Motor neuron (in vitro differentiated cells): ENCODE data around the gene TRNT1. TPM values are rescaled to one million over a fixed set of nuclear protein-coding genes. Genes with fewer than 3 reads are reported as not detected.
A peak's percentile ranks its signal among the peaks of the same experiment; 100 is the strongest.

Source experiments
- ATAC-seq, 8 experiments: fragments of 200-7000 bp; cut with Tn5 transposase; replicated peaks in 6 of 8; 2 replicates each; pipeline ENCODE4 v1.8.0; 2021; ENCODE audit warnings: mild to moderate bottlenecking in 8 of 8, moderate library complexity in 8 of 8
- H3K27ac ChIP-seq, 2 donors: fragments of 250-450 bp; sonication (Bioruptor Pico); 2 replicates each; pipeline ENCODE4 v1.9.0; 2021; ENCODE audit warnings: antibody characterized with exemption in 2 of 2, mild to moderate bottlenecking in 2 of 2, moderate library complexity in 1 of 2
- H3K4me1 ChIP-seq, 2 donors: fragments of 250-450 bp; sonication (Bioruptor Pico); replicated peaks in 1 of 2; 2 replicates each; pipeline ENCODE4 v1.6.1; 2021; ENCODE audit warnings: antibody characterized with exemption in 2 of 2, mild to moderate bottlenecking in 2 of 2, moderate library complexity in 1 of 2
- H3K4me3 ChIP-seq, 5 donors: fragments of 250-450 bp; sonication (Bioruptor Pico); 2 replicates each; pipeline ENCODE4 v1.9.0; 2021; ENCODE audit warnings: antibody characterized with exemption in 5 of 5, mild to moderate bottlenecking in 5 of 5, moderate library complexity in 4 of 5
- WGBS, 10 experiments: fragments of 450-650 bp; shearing (Covaris generic); methylation state at CpG; one replicate each; pipeline ENCODE4 v1.0.0; 2022; 5-methylcytosine and 5-hydroxymethylcytosine counted together
- in situ Hi-C, 9 experiments: fragments of 400-800 bp; cut with MboI; loops; one replicate each; pipeline ENCODE4 v1.15.0; 2021; ENCODE audit warnings: low sequenced_read_pairs in 9 of 9, low pct_unique_long_range_greater_than_20kb in 2 of 9; ENCODE audit not compliant: unreplicated experiment in 9 of 9
- total RNA-seq, 8 experiments: library from RNA; unstranded; fragments of 300-600 nt; gene quantifications; 2 replicates each; pipeline versions ENCODE4 v1.2.3 to v1.2.4, GENCODE V29; 2022

Gene TRNT1
- total RNA-seq, 8 experiments from 2014 or later, result 14.6 to 59.9 (median 22.6) TPM

DNA sequence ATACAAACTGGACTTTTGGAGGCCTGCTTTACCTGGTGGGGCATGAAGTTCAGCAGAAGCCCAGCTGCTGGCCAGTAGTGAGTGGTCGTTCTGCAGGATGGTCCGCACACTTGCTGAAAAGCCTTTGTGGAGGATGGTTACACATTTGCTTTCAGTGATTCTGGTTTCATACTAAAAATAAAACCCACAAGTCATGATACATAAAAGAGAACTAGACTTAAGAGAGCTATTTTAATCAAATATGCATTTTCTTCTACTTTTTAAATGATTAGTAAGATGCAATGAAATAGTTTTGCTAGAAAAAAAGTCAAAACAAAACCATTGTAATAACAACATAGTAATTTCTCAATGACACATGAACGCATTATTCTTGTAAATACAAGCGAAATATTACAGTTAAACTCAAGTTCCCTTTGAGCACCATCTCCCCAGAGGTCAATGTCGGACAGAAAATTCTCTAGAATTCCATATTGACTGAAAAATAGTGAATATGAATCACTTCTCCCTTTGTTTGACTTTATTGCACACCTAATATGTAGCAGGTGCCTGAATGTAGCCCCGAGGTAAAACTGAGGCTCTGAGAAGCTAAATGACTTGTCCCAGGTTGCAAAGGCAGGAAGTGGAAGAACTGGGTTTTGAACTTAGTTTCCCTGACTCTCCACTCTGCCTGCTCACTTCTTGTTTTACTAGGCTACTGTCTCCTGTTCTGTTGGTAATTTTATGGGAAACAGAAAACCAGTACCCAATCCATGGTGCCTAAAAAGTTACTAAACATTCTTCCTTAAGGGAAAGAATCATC lies 24.9 kb upstream of the TRNT1 start:
- H3K4me1 ChIP-seq, result no peaks in the 10 kb centered on the region
- no peak overlapping the region for H3K27ac ChIP-seq
- no peak for ATAC-seq
- 8 to 100% (median 73%) methylated on average over 2 to 6 of the region's 6 CpGs for WGBS, 10 experiments
- in situ Hi-C loops, result no loop called here
- H3K4me3 ChIP-seq, result no peak overlapping the region

DNA sequence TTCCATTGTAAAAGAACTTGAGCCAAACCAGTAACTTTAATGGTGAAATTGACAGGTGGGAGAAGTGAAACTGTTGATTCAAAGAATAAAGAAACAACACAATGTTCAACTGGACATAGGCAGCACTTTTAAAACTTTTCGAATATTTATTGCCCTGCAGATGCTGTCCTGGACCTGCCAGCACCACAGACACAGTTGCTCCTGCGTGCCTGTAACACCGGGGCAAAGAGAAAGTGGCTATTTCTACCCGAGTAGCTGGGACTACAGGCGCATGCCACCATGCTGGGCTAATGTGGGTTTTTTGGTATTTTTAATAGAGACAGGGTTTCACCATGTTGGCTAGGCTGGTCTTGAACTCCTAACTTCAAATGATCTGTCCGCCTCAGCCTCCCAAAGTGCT lies 24.0 kb upstream of the TRNT1 start:
- in situ Hi-C loops, result no loop called here
- Histone ChIP-seq H3K4me3 (no peak overlapping the region), H3K27ac (no peak overlapping the region), H3K4me1 (no peaks in the 10 kb centered on the region)
- ATAC-seq, result no peak
- WGBS, 10 experiments, result 17 to 100% (median 80%) methylated on average over 2 to 6 of the region's 6 CpGs; no CpG with 5 or more reads in 2 of the 10 experiments

- 19 to 90% (median 81%) methylated on average over 2 to 3 of the region's 3 CpGs; no CpG with 5 or more reads in 1 of the 10 experiments for WGBS, 10 experiments
- peaks cover 3 to 4% of the 10 kb centered on the region in 2 donors for H3K4me1 ChIP-seq
- H3K4me3 ChIP-seq, result no peak overlapping the region
- in situ Hi-C loops, result no loop called here
- no peak for ATAC-seq
- H3K27ac ChIP-seq, result no peak overlapping the region
Observed at GRCh38 chr3:3105246-3105645, 21.5 kb upstream of the TRNT1 start.

- in situ Hi-C loops, result no loop called here
- WGBS, 10 experiments, result 3 to 83% (median 68%) methylated on average over 3 to 4 of the region's 4 CpGs
- Histone ChIP-seq H3K27ac (no peak overlapping the region), H3K4me3 (no peak overlapping the region), H3K4me1 (peaks cover 4 to 8% of the 10 kb centered on the region in 2 donors)
- no peak for ATAC-seq
Observed at GRCh38 chr3:3105815-3106214, 20.9 kb upstream of the TRNT1 start.

DNA sequence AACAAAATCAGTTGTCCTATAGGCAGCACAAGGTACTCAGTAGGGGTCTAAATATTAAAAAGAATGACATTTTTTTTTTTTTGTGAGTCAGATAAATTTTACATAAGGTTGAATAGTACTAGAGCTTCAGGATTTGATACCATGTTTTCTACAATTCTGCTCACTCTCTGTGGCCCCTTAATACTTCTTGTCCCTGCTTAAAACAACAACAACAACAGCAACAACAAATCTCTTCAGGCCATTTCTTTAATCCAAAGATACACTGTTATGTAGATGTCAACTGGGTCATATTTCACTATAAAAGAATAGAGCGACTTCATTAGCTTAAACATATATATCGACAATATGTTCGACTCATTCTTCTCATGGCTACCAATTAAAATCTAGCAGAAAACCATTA lies 19.6 kb upstream of the TRNT1 start:
- ATAC-seq, result no peak
- 70 to 100% (median 90%) methylated on average over 1 to 3 of the region's 3 CpGs; no CpG with 5 or more reads in 1 of the 10 experiments for WGBS, 10 experiments

DNA sequence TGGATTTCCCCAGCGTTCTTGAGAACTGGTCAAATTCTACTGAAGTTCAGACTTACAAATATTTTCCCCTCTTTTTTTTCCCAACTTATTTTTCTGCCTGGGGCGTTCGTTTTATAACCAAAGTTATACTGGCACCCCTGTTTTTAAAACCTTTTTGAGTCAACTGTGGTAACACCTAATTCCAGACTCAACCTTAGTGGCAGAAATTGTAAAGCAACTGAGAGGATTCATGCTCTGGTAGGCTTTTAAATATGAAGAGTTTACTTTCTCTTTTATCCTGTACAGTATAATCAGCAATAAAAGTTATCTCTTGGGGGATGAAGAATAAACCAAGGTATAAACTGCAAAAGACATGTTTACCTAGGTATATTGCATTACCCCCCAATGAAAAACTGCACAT lies 18.9 kb upstream of the TRNT1 start:
- no peak overlapping the region for H3K27ac ChIP-seq
- 24 to 100% (median 60%) methylated on average over 1 to 3 of the region's 3 CpGs; no CpG with 5 or more reads in 1 of the 10 experiments for WGBS, 10 experiments
- no peak overlapping the region for H3K4me3 ChIP-seq
- in situ Hi-C loops, result no loop called here
- H3K4me1 ChIP-seq, result peaks cover 4 to 8% of the 10 kb centered on the region in 2 donors
- ATAC-seq, result no peak

More for the DNA sequence above, 19.6 kb upstream of the TRNT1 start:
- Histone ChIP-seq H3K4me1 (peaks cover 4 to 8% of the 10 kb centered on the region in 2 donors), H3K4me3 (no peak overlapping the region), H3K27ac (no peak overlapping the region)
- in situ Hi-C loops, result no loop called here

GRCh38 chr3:3109407-3110298 lies 17.1 kb upstream of the TRNT1 start:
- in situ Hi-C loops, result no loop called here
- Histone ChIP-seq H3K4me1 (peaks cover 4 to 8% of the 10 kb centered on the region in 2 donors), H3K27ac (no peak overlapping the region), H3K4me3 (no peak overlapping the region)
- 0 to 84% (median 70%) methylated on average over 1 to 9 of the region's 11 CpGs for WGBS, 10 experiments
- ATAC-seq, result peak in 2 of 8 experiments; percentile 17 to 19

DNA sequence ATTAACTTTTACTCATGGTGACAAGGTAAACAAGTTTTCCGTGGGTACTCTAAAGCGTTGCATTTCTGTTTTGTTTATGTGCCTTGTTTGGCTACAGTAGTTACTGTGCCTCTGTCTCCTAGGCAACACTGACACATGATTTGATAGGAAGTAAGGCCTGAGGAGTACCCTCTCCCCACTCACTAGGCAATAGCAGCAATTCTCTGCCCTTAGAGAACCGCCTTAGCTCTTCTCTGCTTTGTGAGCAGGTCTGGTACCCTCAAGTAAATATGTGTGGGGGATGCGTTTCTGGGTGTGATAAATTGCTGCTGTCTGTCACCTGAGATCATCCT lies 16.5 kb upstream of the TRNT1 start, which contains the start of gene IL5RA:
Gene IL5RA, minus strand, starts transcription at position 76 of the 332 bp plus-strand sequence. CDS start 5,390 bp downstream, outside the sequence.
- in situ Hi-C loops, result no loop called here
- no peak within 1 kb of the TSS for H3K4me3 ChIP-seq
- peaks cover 4 to 8% of the 10 kb centered on the region in 2 donors for H3K4me1 ChIP-seq
- peak; percentile 66 to 97 (median 70) for ATAC-seq
- 17 to 90% (median 57%) methylated on average over 1 to 4 of the region's 4 CpGs; no CpG with 5 or more reads in 1 of the 10 experiments for WGBS, 10 experiments
- H3K27ac ChIP-seq, result no peak within 1 kb of the TSS

DNA sequence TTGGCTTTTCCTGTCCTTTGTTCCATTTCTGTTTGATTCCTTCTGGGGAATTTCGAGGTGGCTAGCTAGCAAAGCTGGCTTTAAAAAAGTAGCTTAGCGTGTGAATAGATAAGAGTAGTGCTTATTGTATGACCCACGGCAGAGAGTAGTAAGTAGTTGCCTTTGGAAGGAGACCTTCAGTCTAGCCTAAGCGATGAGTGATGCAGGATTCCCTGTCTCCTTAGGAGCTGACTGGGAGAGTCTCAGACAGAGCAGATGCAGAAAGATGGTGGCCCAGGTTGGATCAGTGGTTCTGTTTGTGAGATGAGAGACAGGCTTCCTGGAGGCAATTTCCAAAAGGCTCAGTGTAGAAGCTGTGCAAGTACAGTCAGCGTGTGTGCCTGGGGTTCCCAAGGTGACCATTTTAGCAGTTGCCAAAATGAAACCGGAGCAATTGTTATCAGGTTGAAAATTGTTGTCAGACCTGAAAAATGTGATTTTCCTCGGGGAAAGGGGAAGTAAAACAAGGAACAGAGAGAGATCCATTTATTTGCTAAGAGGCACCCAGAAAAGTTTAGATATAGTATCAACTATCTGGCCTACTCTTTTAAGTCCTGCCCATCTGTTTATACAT lies 15.9 kb upstream of the TRNT1 start:
- no peak overlapping the region for H3K4me3 ChIP-seq
- WGBS, 10 experiments, result 11 to 100% (median 76%) methylated on average over 2 to 7 of the region's 7 CpGs; no CpG with 5 or more reads in 1 of the 10 experiments
- H3K4me1 ChIP-seq, result peaks cover 4 to 8% of the 10 kb centered on the region in 2 donors
- ATAC-seq, result peak in 1 of 8 experiments; percentile 7
- in situ Hi-C loops, result no loop called here
- no peak overlapping the region for H3K27ac ChIP-seq

DNA sequence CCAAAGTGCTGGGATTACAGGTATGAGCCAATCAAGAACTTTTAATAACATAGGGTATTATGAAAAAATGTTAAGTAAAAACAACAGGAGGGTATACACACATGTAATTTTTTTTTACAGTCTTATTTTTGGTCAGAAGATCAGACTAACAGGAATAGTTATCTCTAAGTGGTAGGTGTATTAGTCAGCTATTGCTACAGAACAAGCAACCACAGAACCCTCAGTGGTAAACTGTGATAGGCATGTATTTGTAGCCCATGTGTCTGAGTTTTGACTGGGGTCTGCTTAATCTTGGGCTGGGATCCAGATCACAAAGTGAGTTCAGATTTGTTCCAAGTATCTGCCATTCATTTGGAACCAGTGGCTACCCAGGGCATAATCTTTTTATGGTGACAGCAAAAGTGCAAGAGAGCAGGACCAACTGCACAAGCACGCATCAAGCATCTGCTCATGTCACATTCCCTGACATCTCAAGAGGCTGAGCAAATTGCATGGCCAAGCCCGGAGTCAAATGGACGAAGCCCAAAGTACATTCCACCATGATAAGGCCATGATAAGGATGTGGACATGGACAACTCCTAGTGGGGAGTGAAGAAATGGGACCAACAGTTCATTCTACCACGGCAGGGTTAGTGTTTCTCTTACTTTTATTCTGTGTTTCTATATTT lies 13.6 kb upstream of the TRNT1 start:
- WGBS, 10 experiments, result 0 to 100% (median 79%) methylated on average over 1 to 4 of the region's 4 CpGs; no CpG with 5 or more reads in 4 of the 10 experiments
- H3K27ac ChIP-seq, result no peak overlapping the region
- in situ Hi-C loops, result no loop called here
- H3K4me1 ChIP-seq, result peaks cover 4 to 8% of the 10 kb centered on the region in 2 donors
- H3K4me3 ChIP-seq, result no peak overlapping the region
- no peak for ATAC-seq

- no peak for ATAC-seq
- in situ Hi-C loops, result no loop called here
- WGBS, 10 experiments, result 0 to 93% (median 78%) methylated on average over 1 to 2 of the region's 2 CpGs
Observed at GRCh38 chr3:3117651-3118050, 9.1 kb upstream of the TRNT1 start.

DNA sequence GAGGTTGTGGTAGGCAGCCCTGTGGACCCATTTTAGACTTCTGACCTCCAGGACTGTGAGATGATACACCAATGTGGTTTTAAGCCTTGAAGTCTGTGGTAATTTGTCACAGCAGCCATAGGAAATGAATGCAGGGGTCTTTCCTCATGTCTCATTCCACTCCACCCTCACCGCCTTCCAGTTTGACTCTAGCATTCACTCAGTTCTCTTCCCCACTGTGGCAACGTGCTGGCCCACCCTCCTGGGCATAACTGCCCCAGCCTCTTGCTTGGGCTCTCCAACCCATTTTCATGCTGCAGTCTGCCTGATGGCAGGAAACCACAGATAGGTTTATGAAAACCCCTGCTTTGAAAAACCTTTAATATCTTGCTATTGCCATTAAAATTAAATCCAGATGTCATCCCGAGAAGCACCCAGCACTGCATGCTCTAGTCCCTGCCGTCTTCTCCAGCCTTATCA lies 7.3 kb upstream of the TRNT1 start:
- no peaks in the 10 kb centered on the region for H3K4me1 ChIP-seq
- 0 to 100% (median 80%) methylated on average over 1 to 3 of the region's 4 CpGs; no CpG with 5 or more reads in 2 of the 10 experiments for WGBS, 10 experiments
- in situ Hi-C loops, result no loop called here

More at GRCh38 chr3:3117651-3118050, 9.1 kb upstream of the TRNT1 start:
- no peak overlapping the region for H3K27ac ChIP-seq
- H3K4me1 ChIP-seq, result no peaks in the 10 kb centered on the region
- no peak overlapping the region for H3K4me3 ChIP-seq

More for the DNA sequence above, 7.3 kb upstream of the TRNT1 start:
- H3K4me3 ChIP-seq, result no peak overlapping the region
- H3K27ac ChIP-seq, result no peak overlapping the region
- ATAC-seq, result no peak
